HG03095 (cell line): ENCODE results near the gene PACC1.

Source experiments
- ATAC-seq: cut with Tn5 transposase; IDR thresholded peaks from one replicate; pipeline ENCODE4 v1.9.1; 2021; ENCODE audit warnings: moderate library complexity; ENCODE audit not compliant: unreplicated experiment

Gene PACC1

DNA sequence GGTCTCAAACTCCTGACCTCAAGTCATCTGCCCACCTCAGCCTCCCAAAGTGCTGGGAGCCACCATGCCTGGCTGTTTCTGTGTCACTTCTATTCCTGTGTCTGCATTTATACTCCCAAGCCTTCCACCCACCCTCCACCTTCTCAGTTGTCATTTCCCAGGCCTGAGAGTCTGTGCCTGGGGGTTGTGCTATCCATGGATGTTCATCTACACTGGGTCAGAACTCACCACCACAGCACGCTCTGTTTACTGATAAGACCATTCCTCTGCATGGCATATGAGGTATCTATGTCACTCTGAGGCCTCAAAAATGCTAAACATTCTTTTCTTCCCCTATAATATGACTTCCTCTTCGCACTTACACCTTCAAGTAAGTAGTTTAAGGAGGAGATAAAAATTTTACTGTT is 24.1 kb upstream of the PACC1 start:
- ATAC-seq = no peak

DNA sequence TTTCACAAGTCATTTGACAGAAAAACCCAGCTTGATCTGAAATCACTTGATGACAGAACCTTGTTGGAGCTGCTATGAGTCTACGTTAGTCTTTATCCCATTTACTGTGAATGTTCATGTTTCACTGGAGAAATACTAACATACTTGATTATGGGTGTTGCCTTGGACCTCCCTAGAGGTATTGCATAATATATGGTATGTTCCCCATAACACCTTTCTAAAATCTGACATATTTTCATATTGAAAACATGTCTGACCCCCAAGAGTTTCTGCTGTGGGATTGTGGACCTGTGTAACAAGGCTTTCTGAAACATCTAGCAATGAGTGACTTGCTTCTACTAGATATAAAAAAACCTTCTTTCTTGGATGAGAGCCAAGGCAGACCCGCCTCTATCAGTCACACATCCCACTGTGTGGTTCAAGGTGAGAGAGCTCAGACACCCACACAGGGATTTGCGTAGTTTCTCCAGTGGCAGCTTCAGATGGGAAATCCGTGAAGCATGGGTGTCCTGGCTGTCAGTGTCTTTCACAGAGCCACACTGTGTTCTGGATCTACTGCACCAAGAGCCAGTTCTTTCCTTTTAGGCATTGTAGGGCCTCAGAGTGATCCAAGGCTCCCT is 22.6 kb upstream of the PACC1 start:
- ATAC-seq = no peak

DNA sequence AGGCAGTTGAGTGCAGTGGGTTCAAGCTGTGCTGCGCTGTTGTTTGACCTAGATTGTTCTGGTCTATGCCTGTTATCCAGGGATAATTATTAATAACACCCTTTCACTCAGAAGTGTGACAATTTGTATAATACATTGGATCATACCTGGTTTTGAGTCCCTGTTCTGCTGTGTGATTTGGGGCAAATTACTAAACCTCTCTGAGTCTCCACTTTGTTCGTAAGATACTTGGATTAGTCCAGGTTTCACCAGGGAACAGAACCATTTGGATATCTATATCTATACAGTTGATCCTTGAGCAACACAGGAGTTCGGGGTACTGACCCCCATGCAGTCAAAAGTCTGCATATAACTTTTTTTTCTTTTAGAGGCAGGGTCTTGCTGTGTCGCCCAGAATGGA is 20.3 kb upstream of the PACC1 start:
- no peak for ATAC-seq

DNA sequence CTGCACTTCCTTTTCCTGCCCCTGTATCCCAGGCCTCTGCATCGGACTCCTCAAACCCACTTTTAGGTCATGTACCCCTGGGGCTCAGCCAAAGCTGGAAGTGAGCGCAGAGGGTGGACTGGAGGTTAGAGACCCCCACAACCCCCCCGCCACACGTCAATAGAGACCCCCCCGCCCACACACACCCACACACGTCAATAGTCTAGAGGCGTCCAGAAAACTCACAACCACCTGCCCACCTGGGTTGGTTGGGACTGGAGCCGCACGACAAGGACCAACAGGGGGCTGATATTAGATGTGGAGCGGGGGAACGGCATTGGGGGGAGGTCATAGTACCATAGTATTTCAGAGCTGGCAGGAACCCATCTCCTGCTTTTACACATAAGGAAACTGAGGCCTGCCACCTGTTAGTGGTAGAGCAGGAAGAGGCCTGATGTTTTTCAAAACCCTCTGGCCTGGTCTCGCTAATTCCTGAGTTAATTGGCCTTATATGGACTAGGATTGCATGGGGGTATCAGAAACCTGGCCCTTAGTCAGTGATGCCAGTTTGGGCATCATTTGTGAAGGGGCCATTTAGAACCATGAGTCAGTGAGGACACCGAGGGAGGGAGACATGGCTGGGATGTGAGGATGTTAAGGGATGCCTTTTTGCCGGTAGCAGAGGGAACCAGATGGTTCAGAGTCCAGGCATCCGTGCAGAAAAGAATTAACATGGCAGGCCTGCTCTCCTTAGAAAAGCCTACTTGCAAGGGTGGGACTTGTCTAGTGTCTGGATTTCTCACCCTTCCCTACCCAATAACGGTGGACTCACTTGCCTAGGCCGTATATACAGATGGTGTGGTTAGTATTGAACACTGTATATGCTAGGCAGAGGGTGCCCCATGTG is 19.1 kb upstream of the PACC1 start:
- no peak for ATAC-seq

DNA sequence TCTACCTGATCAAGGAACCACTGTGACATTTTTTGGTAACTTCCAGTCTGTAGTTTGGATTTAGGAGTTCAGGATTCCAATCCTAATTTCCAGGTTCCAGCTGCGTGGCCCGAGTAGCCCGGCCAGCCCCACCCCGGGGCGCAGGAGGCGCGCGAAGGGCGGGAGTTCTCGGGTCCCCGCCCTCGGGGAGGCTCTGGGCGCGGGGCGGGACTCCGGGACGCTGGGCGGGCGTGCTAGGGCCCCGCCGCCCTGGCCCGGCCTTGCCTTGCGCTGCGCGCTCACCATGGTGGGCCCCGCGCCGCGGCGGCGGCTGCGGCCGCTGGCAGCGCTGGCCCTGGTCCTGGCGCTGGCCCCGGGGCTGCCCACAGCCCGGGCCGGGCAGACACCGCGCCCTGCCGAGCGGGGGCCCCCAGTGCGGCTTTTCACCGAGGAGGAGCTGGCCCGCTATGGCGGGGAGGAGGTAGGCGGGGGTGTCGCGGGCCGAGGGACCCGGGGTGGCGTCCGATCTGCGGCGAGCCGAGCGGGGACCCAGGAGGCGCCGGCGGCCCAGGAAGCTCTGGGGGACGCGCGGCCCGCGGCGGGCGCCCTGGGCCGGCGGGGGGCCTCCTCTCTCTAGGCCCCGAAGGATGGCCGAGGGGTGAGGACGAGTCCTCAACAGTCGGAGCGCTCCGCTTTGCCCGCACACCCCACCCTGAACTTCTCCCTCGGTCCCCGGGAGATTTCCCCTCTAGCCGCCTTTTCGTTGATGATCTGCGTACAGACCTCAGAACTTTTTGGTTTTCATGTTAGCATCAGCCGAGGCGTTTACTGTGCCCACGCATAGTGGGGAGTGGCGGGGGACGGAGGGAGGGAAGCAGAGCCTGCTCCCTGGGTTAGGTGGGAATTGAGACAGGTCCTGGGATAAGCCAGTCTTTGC is 18.2 kb upstream of the PACC1 start, which contains the start of gene NENF:
TSS of gene NENF (plus strand) at position 260 of the 916 bp plus-strand sequence. CDS start at position 284, 24 bp downstream.
- ATAC-seq = peak; percentile 98

DNA sequence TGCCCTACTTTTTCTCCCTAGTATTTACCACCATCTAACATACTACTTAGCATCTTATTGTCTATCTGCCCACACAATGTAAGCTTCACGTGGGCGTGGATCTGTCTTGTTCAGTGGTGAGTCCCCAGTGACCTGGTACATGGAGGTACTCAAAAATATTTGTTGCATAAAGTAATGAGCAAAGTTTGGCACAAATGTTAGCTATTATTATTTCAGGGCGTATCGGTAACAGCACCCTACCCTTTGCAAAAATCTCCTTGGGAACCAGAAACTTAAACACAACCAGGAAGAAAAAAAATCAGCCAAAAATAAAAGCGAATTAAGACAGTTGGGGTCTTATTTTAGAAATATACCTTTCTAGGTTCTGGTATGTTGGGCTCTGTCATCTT is 17.6 kb upstream of the PACC1 start:
- ATAC-seq = no peak

DNA sequence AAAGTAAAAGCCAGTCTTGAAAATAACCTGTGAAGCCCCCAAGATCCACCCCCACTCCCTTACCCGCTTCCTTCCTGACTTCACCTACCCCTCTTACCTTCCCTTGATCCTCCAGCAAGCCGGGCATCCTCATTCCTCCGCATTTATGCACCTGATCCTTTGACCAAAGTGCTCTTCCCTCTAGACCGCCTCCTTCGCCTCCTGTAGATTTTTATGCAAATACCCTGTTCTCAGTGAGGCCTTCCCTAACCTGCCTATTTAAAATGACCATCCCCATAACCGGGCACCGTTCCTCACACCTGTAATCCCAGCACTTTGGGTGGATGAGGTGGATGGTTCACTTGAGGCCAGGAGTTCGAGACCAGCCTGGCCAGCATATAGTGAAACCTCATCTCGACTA is 17.0 kb upstream of the PACC1 start:
- ATAC-seq = no peak

DNA sequence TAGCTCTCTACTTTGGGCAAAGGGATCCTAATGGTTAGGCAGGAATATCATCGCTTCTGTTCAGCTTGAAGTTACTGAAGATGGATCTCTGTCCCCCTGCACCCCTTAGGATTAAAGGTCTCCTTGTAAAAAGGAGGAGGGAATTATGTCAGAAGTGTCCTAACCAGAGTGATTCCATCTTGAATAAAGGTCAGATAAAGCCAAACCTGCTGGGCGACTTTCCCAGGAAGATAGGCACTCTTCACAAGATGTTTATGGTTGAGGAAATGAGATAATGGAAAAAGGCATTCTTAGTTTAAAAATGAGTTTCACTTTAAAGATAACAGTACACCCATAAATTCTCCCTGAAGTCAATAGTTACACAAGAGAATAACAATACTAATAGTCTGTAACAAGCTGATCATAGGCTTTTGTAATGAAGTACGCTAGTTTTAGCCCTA is 16.3 kb upstream of the PACC1 start:
- ATAC-seq = no peak

DNA sequence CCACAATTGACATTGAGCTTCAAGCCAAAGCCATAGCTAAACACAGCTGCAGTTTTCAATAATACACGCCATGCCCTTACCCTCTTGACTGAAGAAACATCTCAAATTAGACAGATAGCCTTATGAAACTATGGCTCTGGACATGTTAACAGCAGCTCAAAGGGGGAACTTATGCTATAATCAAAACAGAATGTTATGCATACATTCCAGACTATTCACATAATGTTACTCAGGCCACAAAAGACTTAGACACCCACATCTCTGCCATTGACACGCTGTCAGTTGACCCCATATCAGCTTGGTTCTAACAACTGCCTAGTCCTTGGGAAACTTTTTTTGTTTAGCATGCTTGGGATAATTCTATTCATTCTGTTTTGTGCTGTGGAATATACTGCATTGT is 15.7 kb upstream of the PACC1 start:
- ATAC-seq = no peak

DNA sequence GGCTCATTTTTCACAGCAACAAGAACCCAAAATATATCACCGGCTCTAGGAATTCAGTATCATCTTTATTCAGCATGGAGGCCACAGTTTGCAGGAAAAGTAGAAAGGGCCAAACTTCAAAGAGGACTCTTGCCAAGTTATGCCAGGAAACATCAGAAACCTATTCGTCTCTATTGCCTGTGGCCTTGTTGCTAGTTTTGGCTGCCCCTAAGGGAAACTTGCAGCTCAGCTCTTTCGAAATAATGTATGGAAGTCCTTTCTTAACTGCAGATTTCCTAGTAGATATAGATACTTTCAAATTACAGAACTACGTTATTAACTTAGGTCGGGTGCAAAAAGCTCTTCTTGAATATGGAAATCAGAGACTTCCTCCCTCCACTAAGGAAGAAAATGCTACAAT is 13.8 kb upstream of the PACC1 start:
- no peak for ATAC-seq

DNA sequence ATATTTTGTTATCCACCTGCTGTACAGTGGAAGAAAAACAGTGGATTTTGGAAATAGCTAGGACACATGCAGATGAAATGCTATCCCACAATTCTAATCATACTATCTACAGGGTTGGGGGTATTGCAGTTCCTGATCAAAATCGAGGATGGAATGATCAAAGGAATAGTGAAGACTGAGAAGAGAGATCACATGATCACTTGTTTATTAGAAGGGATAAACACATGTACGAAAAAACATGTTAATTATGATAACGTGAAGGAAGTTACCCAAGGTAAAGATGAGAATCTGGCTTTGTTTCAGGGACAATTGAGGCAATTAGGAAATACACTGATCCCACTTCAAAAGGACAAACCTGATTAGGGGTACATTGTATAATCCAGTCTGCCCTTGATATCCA is 9.2 kb upstream of the PACC1 start:
- no peak for ATAC-seq

DNA sequence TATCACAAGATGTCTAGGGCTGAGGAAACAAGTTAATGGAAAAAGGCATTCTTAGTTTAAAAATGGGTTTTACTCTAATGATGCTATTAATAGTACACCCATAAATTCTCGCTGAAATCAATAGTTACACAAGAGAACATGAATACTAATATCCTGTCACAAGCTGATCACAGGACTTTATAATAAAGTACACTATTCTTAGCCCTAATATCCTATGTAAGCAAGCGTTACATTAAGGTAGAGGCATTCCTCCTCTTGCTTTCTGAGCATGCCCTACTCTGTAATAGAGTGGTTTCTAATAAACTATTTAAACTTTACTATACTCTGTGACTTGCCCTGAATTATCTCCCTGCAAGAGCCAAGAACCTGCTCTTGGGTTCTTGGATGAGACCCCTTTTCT is 6.5 kb upstream of the PACC1 start:
- no peak for ATAC-seq

DNA sequence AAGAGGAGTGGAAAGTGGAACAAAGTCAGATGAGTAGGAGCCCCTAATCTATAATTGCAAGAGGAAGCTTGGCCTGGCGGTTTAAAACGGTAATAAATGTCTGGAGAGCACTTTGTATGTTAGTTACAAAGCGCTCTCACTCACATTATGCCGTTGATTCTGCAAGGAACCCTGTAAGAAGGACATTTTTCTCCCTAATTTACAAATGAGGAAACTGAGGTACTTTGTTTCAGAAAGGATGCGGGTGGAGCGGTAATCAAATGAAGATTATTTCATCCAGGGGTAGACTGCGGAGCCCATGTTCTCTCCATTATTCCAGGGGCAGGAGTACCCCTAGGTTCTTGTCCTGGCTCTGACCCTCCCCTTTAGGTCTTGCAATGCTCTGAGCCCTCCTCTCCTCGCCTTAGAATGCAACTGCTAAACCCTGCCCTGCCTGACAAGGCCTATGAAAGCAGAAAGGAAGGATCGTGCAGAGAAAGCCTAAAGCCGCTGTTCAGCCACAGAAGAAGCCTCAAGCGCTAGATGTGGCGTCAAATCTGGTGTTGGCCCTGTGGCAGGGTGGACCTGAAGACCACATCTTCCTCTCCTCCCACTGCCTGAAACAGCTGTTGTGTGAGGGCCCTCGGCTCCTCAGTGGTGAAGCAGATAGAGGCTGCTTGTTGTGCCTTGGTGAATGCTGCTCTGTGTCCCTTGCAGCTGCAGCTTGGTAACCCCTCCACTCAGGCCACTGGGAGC is 588 bp upstream of the PACC1 start:
- no peak for ATAC-seq

DNA sequence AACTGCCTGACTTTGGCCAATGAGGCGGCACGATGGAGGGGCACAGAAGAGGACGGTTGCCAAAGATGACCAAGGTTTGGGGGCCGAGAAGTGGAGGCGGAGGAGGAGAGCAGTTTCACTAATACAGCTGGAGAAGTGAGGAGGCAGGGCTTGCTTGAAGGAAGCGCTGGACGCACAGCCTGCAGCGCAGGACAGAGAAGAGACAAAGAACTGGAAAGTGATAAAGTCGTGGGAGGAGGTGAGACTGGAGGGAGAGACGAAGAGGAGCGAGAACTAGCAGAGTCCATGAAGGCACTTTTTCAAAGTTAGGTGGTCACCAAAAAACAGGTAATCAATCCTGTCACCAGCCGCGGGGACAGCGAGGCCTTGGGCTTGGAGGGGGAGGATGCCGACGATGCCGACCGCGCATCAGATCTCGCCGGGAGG is 771 bp downstream of the PACC1 start:
- ATAC-seq = peak; percentile 9

DNA sequence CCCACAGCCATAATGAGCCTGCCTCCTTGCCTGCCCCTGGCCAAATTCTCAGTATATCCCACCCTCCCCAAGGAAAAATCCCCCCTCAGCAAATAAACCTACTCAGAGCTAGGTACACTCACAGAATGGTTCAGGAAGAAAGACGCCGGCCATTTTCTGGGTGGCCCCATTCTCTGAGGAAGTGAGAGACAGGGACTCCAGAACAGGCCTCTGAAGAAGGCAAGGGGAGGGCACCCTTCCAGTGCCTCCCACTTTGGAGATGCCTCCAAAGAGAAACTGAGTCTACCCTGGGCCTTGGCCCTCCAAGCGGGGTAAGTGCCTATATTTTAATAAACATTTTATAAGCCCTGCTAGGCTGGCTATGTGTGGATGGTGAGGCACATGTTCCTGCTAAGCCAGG is 2.3 kb downstream of the PACC1 start:
- no peak for ATAC-seq

DNA sequence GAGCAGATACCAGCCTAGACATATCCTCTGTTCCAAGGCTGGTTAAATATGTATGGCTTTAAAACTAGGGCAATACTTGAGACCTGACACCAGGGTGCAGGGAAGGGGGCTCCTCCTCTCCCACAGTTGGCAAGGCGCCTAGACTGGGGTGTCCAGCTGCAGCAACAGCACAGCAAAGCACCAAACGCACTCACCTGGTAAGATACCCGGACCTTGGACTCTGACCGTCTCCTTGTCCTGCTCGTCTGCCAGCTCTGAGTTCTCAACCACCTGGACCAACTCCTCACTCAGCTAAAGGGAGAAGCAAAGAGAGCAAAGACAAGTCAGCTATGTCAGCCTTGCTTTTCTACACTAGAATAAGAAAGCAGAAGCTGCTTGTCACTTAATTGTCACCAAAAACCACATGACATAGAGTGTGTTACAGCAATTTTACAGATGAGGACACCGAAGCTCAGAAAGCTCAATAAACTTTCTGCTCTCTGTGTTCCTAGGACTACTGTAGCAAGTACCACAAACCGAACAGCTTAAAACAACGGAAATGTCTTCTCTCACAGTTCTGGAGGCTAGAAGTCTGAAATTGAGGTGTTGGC is 4.4 kb downstream of the PACC1 start:
- no peak for ATAC-seq

DNA sequence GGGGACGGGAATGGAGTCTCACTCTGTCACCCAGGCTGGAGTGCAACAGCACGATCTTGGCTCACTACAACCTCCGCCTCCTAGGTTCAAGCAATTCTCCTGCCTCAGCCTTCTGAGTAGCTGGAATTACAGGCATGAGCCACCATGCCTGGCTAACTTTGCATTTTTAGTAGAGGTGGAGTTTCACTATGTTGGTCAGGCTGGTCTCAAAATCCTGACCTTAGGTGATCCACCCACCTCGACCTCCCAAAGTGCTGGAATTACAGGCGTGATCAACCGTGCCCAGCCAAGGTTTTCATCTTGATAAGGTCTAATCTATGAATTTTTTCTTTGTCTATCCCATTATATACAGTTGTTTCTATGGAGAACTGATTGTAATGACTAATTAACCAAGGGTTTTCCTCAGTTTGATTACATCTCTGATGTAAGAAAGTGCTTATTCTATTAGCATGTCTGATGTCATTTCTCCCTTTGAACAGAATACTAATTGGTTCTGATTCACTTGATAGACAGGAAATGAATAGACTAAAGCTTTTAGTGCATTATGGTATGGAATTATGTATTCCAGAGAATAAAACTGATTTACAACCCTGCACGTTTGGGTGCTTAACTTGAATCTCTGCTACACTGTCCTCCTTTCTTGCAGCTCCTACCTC is 11.9 kb downstream of the PACC1 start:
- no peak for ATAC-seq

DNA sequence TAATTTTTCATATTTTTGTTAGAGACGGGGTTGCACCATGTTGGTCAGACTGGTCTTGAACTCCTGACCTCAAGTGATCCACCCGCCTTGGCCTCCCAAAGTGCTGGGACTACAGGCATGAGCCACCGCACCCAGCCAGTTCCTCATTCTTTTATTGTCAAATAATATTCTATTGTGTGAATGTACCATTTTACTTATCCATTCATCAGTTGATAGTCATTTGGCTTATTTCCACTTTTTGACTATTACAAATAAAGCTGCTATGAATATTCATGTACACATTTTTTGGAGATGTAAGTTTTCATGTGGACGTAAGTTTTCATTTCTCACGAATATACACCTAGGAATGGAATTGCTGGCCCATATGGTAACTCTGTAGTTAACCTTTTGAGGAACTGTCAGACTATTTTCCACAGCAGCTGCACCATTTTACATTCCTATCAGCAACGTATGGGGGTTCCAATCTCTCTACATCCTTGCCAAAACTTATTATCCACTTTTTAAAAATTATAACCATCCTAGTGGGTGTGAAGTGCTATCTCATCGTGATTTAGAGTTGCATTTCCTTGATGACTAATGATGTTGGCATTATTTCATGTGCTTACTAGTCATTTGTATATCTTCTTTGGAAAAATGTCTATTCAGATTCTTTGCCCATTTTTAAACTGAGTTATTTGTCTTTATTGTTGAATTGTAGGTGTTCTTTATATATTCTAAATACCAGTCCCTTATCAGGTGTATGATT is 12.7 kb downstream of the PACC1 start:
- no peak for ATAC-seq

DNA sequence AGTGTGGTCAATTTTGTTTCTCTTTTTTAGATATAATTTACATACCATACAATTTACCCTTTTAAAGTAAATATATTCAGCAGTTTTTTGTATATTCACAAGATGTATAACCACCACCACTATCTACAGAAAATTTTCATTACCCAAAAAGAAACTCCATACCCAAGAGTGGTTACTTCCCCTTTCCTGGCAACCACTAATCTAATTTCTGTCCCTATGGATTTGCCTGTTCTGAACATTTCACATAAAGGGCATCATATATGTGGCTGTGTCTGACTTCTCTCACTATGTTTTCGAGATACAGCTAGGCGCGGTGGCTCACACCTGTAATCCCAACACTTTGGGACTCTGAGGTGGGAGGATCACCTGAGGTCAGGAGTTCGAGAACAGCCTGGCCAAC is 13.6 kb downstream of the PACC1 start:
- ATAC-seq = no peak
